ENCODE data around the gene ARHGEF3.

DNA sequence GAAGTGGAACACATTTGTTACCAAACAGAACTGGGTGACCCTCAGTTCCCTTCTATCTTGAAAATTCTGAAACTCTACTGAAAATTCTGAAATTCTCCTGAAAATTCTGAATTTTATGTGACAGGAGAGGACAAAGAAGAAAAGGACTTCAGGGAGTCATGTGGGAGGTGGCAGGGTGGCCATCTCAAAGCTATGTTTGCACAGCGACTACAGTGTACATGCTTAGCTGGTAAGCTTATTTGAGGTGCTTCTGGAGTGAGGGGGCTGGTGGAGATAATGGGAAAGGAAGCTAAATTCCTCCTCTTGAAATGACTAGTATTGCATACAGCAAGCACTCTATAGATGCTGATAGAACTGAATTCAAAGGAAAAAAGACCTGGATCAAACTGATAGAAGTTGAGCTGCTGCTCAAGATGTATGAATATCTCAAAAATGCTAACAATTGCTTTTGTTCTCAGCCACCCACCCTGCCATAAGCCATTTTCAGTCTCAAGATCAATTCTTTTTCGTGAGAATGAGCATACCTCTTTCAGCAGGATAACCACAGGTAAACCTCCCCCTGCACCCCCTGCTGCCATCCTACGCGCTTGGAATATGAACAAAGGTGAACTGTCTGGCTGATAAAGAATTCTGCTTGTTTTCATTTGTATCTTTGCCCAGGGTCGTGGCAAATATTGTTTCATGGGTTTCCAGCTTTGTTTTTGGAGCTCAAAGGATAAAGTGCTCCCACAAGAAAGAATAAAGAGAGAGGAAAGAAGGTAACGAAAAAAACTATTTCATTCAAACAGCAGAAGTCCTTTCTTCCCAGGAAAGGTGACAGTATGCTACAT, 16.6 kb upstream of the ARHGEF3 start:
- TF ChIP-seq, protein P1, sequence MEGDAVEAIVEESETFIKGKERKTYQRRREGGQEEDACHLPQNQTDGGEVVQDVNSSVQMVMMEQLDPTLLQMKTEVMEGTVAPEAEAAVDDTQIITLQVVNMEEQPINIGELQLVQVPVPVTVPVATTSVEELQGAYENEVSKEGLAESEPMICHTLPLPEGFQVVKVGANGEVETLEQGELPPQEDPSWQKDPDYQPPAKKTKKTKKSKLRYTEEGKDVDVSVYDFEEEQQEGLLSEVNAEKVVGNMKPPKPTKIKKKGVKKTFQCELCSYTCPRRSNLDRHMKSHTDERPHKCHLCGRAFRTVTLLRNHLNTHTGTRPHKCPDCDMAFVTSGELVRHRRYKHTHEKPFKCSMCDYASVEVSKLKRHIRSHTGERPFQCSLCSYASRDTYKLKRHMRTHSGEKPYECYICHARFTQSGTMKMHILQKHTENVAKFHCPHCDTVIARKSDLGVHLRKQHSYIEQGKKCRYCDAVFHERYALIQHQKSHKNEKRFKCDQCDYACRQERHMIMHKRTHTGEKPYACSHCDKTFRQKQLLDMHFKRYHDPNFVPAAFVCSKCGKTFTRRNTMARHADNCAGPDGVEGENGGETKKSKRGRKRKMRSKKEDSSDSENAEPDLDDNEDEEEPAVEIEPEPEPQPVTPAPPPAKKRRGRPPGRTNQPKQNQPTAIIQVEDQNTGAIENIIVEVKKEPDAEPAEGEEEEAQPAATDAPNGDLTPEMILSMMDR (IDR thresholded peaks at IDR 0.05), result no peak
- TF ChIP-seq POLR2A (IDR thresholded peaks at IDR 0.05), result no peak
